Activated T-cell treated with anti-CD3 and anti-CD28 coated beads for 4 hours (primary cell): ENCODE measurements around the gene NPC1.
"Not testable (repeated sequence)": the region's sequence is repeated elsewhere in the genome, so short reads cannot be mapped to it uniquely, and the experiment has no call there.

Experiments
- DNase-seq: peaks from one replicate; pipeline ENCODE4 v3.0.0-alpha.2; 2020

The NPC1 gene

DNA sequence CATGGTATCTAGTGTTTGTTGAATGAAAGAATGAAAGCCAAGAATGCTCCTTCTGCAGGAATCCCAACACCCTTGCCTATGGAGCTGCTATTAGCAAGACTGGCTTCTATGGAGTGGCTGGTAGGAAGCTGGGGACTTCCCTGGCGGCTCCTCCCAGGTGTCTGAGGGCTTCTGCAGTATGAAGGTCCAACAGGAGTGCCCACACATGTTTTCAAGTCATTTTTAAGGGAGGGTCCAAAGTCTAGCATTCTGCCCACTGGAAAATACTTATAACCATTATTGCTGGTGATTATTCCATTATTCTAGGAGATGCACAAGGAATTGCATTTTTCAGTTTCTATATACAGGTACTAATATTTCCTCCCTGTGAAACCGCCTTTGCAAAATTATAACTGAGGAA is 21.9 kb upstream of the NPC1 start:
- DNase-seq: no peak

DNA sequence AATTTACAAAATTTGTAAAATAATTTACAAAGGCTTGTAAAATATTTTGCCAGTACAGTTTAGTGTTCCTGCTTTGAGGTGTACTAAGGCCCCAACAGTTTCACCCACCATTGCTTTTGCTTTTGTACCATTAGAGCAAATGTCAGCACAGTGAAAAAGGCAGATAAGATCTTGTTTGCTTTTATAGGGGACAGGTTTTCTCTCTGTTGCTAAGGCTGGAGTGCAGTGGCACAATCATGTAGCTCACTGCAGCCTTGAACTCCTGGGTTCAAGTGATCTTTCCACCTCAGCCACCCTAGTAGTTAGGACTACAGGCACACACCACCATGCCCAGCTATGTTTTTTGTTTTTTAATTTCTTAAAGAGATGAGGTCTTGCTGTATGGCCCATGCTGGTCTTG is 19.6 kb upstream of the NPC1 start:
- DNase-seq: no peak

DNA sequence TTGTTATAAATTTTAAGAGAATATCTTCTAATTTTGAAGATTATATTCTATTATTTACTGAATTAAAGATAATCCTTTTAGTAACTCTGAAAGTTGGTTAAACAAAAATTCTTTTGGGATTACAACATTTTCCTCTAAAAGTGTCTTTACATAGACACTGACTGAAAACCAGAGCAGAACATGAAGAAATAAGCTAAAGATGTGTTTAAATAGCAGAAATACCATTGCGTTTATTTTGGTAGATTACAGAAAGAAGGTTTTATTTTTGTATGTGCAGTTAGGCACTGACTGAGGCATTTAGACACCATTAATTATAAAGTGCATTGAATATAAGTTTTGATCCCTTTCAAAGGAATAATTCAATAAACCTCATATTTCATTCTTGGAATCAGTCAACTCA is 13.5 kb upstream of the NPC1 start:
- no peak for DNase-seq

DNA sequence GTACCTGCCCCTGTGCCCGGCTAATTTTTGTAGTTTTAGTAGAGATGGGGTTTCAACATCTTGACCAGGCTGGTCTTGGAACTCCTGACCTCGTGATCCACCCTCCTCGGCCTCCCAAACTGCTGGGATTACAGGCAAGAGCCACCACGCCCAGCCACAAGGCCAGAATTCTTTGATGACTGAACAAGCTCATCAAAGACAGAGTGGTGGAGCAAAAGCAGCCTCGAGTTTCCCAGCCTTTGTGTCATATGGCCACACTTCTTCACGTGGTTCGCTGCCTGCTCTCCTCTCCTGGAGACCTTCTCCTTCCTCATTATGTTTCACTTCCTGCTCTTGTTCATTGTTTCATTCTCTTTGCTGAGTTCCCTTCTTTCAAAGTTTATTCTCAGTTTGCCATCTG is 9.9 kb upstream of the NPC1 start:
- DNase-seq: no peak

DNA sequence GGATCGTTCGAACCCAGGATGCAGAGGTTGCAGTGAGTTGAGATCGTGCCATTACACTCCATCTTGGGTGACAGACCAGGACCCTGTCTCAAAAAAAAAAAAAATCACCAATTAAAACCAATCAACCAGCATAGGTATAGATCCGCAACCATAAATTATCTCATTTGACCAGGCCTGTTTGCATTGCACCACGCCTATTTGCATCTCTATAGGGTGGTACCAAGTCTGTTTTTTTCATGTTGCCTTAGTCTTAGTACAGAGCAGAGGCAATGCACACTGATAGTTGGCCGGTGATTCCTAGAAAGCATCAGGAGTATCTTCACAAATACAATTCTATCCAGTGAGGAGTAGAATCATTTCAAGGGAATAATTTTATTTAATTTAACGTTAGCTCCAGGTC is 9.3 kb upstream of the NPC1 start:
- no peak for DNase-seq

DNA sequence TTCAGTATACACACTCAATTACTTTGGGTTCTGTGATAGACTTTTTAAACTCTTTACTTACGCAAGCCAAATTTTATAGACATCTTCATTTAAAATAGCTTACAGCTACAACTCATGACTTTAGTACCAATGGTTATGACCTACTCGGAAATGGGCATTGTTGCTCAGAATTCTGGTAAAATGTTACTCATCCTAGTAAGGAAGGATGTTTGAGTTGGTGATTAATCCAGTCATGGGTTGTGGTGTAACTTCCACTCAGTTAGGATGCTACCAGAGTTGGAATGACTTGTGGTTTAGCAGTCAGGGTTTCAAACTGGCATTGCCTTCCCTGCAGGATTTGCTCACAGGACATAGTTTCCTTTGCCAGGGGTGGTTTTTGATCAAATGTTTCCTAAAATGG is 7.4 kb upstream of the NPC1 start:
- no peak for DNase-seq

DNA sequence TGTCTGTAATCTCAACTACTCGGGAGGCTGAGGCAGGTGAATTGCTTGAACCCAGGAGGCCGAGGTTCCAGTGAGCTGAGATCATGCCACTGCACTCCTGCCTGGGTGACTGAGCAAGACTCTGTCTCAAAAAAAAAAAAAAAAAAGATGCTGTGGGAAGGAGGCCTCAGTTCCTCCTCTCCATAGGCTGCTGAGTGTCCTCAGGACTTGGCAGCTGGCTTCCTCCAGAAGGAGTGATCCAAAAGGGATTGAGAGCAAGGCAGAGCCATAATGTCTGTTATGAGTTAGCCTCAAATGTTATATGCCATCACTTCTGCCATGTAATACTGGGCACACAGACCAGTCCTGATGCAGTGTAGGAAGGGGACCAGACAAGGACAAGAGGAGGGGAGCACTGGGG is 6.6 kb upstream of the NPC1 start:
- DNase-seq: no peak

DNA sequence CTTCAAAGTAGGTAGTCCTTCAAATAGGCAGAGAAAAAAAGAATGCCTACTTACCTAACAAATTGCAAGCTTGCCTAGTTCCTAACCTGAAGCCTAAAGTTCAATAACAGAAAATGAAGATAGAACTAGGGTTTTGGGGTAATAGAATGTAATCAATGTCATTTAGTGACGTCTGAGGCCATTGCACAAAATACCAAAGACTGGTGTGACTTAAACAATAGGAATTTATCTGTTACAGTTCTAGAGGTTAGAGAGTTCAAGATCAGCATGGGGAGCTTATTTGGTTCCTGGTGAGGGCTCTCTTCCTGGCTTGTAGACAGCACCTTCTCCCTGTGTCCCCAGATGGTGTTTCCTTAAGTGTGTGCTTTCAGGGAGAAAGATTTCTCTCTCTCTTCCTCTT is 4.7 kb upstream of the NPC1 start:
- no peak for DNase-seq

DNA sequence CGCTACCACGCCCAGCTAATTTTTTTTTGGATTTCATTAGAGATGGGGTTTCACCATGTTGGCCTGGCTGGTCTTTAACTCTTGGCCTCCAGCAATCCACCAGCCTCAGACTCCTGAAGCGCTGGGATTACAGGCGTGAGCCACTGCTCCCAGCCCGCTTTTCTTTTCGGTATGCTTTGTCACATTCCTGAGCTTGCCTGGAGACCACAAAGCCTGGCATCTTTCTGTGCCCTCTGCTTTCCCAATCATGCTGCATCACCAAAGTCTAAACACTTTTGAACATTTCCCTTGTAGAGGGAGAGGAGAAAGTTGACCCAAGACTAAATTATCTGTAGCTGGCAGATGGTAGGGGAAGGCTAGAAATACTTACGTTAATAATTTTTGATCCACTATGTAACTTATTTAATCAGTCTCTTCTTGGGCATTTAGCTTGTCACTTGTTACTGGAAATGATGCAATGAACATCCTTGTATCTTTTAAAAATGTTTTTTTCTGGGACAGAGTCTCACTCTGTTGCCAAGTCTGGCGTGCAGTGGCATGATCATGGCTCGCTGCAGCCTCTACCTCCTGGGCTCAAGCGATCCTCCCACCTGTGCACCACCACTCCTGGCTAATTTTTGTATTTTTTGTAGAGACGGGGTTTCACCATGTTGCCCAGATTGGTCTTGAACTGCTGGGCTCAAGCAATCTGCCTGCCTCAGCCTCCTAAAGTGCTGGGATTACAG is 2.7 kb upstream of the NPC1 start:
- no peak for DNase-seq

DNA sequence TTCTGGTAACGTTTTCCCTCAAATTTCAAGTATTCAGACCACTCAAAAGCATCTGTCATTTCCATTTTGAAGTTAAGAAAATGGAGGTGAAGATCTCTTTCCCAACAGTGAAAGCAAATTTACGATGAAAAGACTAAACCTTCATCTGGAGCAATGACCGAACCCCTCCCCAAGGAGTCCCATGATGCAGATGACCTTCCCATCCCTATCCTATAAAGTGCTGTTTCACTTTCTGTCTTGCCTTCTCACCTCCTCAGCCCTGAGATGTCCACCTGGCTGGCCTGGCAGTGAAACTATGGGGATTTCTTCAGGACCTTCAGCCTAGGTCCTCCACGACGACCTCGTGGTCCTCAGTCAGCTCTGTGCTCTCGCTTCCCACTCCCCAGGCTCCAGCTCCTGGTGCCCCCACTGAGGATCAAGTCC is 925 bp upstream of the NPC1 start:
- DNase-seq: no peak

DNA sequence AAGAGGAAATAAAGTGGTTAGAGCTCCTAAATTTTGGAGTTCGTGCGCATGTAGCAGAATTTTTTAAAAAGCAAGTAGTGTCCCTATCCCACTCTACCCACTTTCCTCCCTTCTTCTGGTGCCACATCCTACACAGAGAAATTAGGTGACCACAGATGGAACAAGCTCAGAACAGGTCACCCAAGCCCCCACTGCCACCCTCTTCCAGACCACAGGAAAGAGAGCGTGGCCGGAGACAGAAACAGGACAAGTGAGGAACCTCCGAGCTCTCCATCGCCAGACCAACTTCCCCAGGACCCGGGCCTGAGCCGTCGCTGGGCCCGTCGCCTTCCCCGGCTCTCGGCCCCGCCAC is 433 bp downstream of the NPC1 start:
- DNase-seq: no peak

DNA sequence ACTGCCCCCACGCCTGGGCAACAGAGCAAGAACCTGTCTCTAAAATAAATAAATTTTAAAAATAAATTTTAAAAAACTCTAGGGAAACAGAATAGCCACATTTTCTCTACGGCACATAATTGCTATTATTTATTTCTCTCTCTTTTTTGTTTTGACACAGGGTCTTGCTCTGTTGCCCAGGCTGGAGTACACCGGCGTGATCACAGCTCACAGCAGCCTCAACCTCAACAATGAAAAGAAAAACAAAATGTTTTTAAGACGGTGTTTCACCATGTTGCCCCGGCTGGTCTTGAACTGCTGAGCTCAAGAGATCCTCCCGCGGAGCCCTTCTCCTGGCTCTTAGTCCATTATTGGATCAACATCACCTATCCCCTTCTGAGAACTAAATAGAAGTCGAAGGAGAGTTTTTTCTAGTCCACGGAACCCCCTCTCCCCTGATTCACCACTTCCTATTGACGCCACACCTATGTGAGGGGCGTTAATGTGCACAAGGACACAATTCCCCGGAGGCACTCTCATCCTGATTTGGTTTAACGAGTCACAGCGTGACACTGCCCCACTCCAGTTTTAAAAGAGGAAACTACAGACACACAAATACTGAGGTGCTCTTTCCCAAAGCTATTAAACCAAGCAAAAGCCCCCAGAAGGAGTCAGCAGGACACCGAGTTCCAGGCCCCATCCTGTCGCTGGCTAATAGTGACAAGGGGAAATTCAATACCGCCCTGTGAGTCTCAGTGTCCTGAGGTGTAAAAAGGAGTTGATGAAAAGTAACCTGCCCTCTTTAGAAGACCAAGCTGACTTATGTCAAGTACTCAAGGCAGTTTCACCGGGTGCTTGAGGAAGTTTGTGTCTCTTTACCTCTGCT is 1.1 kb downstream of the NPC1 start:
- no peak for DNase-seq

DNA sequence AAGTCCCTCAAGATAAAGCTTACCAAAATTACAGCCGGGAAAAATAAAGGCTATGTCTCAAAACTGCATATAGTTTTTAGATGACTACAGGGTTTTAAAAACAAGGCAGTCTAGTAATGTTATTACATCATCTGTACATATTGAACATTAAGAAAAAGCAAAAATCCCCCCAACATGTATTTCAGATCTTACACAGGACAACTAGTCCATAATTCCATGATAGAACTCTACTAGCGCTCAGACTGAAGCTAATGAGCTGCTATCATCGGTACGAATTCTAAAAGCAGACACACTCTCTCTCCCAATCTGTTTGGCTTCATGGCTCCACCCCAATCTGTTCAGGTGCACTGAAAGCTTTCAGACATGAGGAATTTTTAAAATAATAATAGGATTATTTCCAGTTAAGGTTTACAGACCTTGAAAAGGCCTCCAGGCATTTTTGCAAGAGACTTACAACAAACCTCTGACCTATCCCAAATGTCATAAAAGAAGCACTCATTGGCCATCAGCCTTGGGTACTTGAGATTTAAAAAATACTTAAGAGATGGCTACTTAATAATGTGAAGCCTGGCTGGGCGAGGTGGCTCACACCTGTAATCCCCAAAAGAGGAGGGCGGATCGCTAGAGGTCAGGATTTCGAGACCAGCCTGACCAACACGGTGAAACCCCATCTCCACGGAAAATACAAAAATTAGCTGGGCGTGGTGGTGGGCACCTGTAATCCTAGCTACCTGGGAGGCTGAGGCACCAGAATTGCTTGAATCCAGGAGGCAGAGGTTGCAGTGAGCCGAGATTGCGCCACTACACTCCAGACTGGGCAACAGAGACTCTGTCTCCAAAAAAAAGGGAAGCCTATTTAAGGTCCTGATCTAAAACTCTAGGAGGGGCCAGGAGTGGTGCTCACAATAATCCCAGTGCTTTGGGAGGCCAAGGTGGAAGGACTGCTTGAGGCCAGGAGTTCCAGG is 2.0 kb downstream of the NPC1 start:
- DNase-seq: no peak

DNA sequence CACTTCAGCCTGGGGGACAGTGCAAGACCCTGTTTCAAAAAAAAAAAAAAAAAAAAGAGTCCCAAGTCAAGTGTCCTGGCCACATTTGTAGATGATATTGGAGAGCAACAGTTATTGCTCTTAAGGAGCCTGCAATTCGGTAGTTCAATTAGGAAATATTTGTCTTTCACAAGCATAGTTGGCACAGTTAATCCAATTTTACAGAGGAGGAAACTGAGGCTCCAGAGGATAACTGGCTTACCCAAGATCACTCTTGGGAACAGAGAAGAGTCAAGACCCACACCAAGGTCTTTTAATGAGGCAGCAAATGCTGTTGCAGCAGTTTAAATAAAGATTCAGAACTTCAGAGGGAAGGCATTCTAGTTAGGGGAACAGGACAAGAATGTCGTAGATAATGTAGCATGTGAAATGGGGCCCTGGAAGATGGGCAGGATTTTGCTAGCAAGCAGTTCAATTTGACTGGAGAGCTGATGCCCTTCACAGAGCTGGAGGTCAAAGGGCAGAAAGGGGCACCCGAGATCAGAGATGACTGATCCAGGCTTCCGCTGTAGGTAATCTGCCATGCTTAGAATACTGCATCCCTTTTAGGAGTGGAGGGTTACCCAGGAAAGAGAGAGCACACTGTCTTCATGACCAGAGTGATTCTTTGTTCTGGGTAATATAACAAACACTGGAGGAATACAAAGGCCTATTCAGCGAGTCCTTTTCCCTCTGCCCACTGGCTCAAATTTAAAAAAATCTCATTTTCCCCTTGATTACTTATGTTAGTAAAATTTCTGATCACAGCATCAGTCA is 3.0 kb downstream of the NPC1 start:
- no peak for DNase-seq

DNA sequence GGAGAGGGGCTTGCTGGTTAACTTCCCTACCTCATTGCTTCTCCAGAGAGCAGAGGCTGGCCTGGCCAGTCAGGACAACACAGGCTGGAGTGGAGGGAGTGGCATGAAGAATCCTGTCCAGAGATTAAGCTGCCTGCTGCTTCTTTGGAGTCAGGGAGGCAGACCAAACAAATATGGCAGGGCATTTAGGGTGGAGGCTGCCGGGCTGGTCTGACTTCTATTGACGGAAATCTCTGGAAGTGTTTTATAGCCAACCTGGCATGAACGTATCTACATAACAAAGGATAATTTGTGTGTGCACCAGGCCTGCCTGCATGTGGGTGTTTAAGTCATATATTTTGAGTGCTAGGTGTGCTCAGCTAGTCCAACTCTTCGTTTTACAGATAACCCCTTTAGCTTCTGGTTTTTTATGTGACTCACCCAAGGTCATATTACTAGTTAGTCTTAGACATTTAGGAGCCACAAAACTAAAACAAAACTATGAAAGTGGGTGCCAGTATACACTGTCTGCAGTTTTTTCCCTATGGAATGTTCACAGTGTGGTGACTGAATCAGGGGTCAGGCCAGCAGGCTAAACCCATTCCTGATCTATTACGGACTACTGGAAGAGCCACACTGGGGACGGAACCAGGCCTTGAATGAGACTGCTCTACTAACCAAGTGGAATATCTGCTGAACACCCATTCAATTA is 5.5 kb downstream of the NPC1 start:
- DNase-seq: no peak

DNA sequence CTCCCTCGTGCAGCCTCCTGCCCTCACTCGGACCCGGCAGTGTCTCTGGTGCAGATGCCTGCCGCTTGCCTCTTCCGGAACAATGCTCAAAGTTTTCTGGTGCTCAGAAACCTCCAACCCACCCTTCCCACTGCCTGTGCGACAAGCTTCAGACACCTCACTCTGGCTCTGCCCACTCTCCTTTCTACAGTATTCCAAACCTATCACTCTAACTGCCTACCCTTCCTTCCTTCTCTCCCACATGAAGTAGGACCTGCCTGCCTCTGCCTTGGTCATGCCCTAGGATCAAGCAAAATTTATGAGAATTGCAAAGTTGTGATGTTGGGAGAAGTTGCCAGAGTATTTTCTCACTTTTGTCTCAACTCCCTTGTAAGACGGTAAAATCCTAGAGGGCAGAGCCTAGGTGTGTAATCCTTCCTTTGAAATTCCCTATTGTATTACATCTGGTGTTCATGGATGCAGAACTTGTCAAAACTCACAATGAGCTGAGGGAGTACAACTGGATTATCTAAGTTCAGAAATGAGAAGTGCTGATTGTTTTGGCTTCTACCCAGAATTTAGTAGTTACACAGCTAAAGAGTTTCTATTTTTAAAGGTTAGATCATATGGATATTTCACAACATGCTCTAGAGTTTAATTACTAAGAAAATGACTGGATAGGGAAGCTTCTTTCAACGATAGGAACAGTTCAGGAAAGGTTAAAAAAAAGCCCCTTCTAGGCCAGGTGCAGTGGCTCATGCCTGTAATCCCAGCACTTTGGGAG is 7.2 kb downstream of the NPC1 start:
- DNase-seq: no peak

DNA sequence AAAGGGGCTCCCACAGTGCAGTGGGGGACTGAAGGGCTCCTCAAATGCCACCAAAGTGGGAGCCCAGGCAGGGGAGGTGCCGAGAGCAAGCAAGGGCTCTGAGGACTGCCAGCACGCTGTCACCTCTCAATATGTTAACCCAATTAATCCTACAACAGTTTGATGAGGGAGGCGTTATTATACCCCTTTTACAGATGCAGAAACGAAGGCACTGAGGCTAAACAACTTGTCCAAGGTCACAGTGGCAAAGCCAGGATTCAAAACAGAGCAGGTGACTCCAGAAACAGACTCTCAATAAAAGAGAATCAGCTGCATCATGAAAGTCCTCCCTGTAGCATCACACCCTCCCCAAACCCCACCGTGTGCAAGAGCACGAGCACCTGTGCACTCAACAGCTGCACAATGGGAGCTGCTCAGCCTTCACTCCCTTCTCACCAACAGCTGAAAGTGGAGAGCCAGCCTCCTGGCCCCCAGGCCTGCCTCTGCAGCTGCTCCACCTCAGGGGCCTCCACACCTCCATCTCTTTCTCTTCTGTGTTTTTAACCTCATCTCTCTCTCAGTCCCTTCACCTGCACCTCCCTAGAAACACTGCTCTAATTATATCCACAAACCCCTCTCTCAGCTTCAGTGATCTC is 8.1 kb downstream of the NPC1 start:
- DNase-seq: no peak

DNA sequence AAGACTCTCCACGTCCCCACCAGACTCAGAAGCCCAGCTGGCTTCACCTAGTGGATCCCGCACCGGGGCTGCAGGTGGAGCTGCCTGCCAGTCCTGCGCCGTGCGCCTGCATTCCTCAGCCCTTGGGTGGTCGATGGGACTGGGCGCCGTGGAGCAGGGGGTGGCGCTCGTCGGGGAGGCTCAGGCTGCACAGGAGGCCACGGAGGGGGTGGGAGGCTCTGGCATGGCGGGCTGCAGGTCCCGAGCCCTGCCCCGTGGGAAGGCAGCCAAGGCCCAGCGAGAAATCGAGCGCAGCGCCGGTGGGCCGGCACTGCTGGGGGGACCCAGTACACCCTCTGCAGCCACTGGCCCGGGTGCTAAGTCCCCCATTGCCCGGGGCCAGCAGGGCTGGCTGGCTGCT is 8.8 kb downstream of the NPC1 start:
- DNase-seq: not testable (repeated sequence)

DNA sequence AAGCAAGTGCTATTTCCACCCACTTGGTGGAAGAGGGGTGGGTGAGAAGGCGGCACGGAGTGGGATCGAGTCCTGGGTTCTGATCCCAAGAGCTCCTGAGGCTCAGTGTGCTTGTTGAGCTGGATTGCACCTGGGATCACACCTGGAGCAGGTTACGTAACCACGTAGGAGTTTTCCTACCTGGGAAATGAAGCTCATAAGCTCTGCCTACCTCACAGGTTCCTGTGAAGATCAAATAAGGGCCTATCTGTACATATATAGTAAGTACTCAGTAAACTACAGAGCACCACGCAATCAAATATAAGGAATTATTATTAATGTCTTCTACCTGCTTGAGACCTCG is 11.0 kb downstream of the NPC1 start:
- no peak for DNase-seq

DNA sequence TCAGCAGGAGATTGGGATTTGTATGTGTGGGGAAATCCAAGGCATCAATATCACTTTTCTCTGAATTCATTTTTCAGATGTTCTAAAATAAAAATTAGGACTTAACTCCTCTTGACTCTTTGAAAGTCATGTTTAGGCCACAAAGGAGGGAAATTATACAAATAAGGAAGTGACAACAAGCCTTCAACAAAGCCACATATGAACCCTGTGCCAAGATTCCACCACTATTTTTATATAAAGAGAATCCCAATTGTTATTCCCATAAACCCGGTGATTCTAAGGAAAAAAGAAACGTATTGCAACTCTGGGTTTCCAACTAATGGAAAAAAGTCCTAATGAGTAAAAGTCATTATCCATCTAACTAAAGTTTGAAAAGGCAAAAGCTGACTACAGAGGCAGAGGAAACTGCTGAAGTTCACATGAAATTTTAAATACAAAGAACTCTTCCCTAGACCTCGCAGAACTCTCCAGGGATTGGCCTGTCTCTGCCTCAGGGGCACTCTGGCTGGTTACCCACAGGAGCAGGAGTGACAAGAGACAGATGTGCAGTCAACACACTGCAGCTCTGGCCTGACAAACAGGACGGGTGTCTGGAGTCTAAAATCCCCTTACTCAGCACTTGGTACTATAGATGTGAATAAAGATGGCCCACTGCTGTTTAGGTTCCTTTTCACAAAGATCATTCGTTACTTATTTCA is 11.5 kb downstream of the NPC1 start:
- no peak for DNase-seq
